Liver (tissue), 3 donors: ENCODE measurements around the gene KCNIP4.

Experiments used
- EGR1 ChIP-seq, 2 donors: IDR thresholded peaks; 2 replicates each; pipeline ENCODE4 v1.6.1; 2016 to 2018; ENCODE audit warnings: antibody characterized with exemption in 2 of 2, low read depth in 2 of 2
- GABPA ChIP-seq, 2 donors: IDR thresholded peaks in 1 of 2; conservative IDR thresholded peaks in 1 of 2; 2 replicates each; pipeline ENCODE4 v1.6.1; 2016; ENCODE audit warnings: antibody characterized with exemption in 2 of 2, mild to moderate bottlenecking in 1 of 2, moderate library complexity in 1 of 2
- HNF4A ChIP-seq, 2 donors: conservative IDR thresholded peaks; 2 replicates each; pipeline ENCODE4 v1.6.1; 2016; ENCODE audit warnings: antibody characterized with exemption in 2 of 2, mild to moderate bottlenecking in 2 of 2
- HNF4G ChIP-seq: IDR thresholded peaks from 2 replicates; pipeline ENCODE4 v1.6.1; 2016; ENCODE audit warnings: antibody characterized with exemption
- JUND ChIP-seq, 2 donors: IDR thresholded peaks; 2 replicates each; pipeline ENCODE4 v1.6.1; 2016; ENCODE audit warnings: antibody characterized with exemption in 2 of 2
- RAD21 ChIP-seq, 2 donors: IDR thresholded peaks; 2 replicates each; pipeline ENCODE4 v1.6.1; 2016; ENCODE audit warnings: antibody characterized with exemption in 2 of 2, mild to moderate bottlenecking in 2 of 2
- REST ChIP-seq: IDR thresholded peaks from 2 replicates; pipeline ENCODE4 v1.6.1; 2016; ENCODE audit warnings: antibody characterized with exemption, mild to moderate bottlenecking
- RXRA ChIP-seq, 2 donors: IDR thresholded peaks; 2 replicates each; pipeline ENCODE4 v1.6.1; 2017 to 2018; ENCODE audit warnings: antibody characterized with exemption in 2 of 2, mild to moderate bottlenecking in 1 of 2
- SP1 ChIP-seq: IDR thresholded peaks from 2 replicates; pipeline ENCODE4 v1.6.1; 2018; ENCODE audit warnings: antibody characterized with exemption, mild to moderate bottlenecking
- TAF1 ChIP-seq: conservative IDR thresholded peaks from 2 replicates; pipeline ENCODE4 v1.6.1; 2016; ENCODE audit warnings: antibody characterized with exemption, mild to moderate bottlenecking
- YY1 ChIP-seq: IDR thresholded peaks from 2 replicates; pipeline ENCODE4 v1.6.1; 2016; ENCODE audit warnings: antibody characterized with exemption, mild to moderate bottlenecking
- TF ChIP-seq, protein P1 (sequence below): fragments of 150-350 bp; IDR thresholded peaks from 2 replicates; pipeline ENCODE4 v1.5.1; 2017; ENCODE audit warnings: improper control_type of control experiment, low read depth, low read length; ENCODE audit not compliant: missing input control
- TF ChIP-seq, protein P2 (sequence below): IDR thresholded peaks from 2 replicates; pipeline ENCODE4 v1.6.1; 2016; ENCODE audit warnings: antibody characterized with exemption
- TF ChIP-seq, protein P3 (sequence below): IDR thresholded peaks from 2 replicates; pipeline ENCODE4 v1.6.1; 2016; ENCODE audit warnings: antibody characterized with exemption
- donor health status: healthy.
- donor health status: healthy.

- TF ChIP-seq, protein P1, sequence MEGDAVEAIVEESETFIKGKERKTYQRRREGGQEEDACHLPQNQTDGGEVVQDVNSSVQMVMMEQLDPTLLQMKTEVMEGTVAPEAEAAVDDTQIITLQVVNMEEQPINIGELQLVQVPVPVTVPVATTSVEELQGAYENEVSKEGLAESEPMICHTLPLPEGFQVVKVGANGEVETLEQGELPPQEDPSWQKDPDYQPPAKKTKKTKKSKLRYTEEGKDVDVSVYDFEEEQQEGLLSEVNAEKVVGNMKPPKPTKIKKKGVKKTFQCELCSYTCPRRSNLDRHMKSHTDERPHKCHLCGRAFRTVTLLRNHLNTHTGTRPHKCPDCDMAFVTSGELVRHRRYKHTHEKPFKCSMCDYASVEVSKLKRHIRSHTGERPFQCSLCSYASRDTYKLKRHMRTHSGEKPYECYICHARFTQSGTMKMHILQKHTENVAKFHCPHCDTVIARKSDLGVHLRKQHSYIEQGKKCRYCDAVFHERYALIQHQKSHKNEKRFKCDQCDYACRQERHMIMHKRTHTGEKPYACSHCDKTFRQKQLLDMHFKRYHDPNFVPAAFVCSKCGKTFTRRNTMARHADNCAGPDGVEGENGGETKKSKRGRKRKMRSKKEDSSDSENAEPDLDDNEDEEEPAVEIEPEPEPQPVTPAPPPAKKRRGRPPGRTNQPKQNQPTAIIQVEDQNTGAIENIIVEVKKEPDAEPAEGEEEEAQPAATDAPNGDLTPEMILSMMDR = no peak
- TF ChIP-seq YY1 (no peak), GABPA (IDR thresholded peaks at IDR 0.05 in 1 of 2, conservative IDR thresholded peaks at IDR 0.05 in 1 of 2) (no peak), SP1 (no peak), REST (no peak), RAD21 (IDR thresholded peaks at IDR 0.05) (no peak), HNF4G (no peak), EGR1 (IDR thresholded peaks at IDR 0.05; ENCODE audit: low read depth in 2 of 2) (no peak), HNF4A (conservative IDR thresholded peaks at IDR 0.05) (no peak), RXRA (IDR thresholded peaks at IDR 0.05) (no peak), TAF1 (no peak), JUND (IDR thresholded peaks at IDR 0.05) (no peak)
- TF ChIP-seq, protein P2, sequence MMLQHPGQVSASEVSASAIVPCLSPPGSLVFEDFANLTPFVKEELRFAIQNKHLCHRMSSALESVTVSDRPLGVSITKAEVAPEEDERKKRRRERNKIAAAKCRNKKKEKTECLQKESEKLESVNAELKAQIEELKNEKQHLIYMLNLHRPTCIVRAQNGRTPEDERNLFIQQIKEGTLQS = no peak
- TF ChIP-seq, protein P3, sequence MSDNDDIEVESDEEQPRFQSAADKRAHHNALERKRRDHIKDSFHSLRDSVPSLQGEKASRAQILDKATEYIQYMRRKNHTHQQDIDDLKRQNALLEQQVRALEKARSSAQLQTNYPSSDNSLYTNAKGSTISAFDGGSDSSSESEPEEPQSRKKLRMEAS = no peak
Observed at GRCh38 chr4:21205821-21206531, 742.6 kb downstream of the KCNIP4 start.
